Glomerular endothelial cell (primary cell): ENCODE measurements around the gene ASPHD1. TPM values are rescaled to one million over a fixed set of nuclear protein-coding genes. Genes with fewer than 3 reads are reported as not detected.
"Not testable (repeated sequence)": the region's sequence is repeated elsewhere in the genome, so short reads cannot be mapped to it uniquely, and the experiment has no call there.

Source experiments
- DNase-seq: peaks from one replicate; pipeline ENCODE4 v3.0.0-alpha.2; 2011; ENCODE audit warnings: low read depth, low spot score; ENCODE audit errors: extremely low read depth
- total RNA-seq: library from RNA; depleted of rRNA; stranded (reverse); fragments of >200 nt; gene quantifications from 2 replicates; pipeline ENCODE4 v1.2.3, GENCODE V29; 2015

The ASPHD1 gene
- total RNA-seq, 1 donor from 2014 or later, result 4.4 TPM

DNA sequence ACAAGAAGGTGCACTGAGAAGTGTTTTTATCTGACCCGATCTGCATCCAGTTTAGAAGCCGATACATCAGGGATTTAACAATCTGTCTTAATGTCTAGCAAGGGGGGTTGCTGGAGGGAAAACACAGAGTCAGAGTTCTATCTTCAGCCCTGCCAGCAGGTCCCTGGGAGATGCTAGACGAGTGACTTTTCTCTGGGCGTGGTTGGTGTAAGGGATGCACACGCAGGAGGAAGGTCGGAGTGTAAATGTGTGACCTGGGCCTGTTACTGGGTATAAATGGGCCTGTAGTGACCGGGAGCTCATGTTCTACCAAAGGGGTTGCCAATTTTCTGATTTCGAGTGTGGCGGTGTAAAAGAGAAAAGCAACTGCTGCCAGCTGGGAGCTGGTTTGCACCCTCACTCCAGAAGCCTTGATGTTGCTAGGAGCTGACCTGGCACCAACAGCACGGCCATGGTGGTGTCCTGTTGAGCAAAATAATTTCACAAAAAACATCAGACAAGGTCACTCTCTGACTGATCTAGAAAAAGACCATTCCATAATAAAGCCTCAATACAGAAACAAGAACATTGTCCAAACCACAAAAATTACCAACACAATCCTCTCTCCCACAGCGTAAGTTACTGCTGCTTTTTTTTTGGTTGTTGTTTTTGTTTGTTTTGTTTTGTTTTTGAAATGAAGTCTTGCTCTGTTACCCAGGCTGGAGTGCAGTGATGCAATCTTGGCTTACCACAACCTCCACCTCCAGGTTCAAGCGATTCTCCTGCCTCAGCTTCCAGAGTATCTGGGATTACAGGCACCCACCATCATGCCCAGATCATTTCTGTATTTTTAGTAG is 27.0 kb downstream of the ASPHD1 start:
- no peak for DNase-seq

DNA sequence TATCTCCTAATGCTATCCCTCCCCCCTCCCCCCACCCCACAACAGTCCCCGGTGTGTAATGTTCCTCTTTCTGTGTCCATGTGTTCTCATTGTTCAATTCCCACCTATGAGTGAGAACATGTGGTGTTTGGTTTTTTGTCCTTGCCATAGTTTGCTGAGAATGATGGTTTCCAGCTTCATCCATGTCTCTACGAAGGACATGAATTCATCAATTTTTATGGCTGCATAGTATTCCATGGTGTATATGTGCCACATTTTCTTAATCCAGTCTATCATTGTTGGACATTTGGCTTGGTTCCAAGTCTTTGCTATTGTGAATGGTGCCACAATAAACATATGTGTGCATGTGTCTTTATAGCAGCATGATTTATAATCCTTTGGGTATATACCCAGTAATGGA is 31.5 kb downstream of the ASPHD1 start:
- not testable (repeated sequence) for DNase-seq

DNA sequence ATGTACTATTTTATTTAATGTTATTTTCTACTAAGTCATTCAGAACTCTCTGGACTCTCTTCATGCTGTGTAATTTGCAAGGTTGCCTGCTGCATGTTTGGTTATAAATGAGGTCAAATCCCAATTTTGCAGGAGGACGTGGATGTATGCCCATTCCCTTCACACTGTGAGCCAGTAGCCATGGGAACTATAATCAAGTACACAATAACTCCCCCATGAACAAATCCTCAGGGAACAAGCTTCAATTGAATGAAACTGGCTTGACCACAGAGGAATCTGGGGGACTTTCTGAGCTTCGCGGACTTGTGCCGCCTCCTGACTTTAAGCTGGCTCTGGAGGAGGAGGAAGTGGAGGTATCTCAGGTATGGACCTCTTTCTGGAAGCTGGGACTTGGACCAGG is 40.4 kb downstream of the ASPHD1 start:
- DNase-seq, result no peak

DNA sequence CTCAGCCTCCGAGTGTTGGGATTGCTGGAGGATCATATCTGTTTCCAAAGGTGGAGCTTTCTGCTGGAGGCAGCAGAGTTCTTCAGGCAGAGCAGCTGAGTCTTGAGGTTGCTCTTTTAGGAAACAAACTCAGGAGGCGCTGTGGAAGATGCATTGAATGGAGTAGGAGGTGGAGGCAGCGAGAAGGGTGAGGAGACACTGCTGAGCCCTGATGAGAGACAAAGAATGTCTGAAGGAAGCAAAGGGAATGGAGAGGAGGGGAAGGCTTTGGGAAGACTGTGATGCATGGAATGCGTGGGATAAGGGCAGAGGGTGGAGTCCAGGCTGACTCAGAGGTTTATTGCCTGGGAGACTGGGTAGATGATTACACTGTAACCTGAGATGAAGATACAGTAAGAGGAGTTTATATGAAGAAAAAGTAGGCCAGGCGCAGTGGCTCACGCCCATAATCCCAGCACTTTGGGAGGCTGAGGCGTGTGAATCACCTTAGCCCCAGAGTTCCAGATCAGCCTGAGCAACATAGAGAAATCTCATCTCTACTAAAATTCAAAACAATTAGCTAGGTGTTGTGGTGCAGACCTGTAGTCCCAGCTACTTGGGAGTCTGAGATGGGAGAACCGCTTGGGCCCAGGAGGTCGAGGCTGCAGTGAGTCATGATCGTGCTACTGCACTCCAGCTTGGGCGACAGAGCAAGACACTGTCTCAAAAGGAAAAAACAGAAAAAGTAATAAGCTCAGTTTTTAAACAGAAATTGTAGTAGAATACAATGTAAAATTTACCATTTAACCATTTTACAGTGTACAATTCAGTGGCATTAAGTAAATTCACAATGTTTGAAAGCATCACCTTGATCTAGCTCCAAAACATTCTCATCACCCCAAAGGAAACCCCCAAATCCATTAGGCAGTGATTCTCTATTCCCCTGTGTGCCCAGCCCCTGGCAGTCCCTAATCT is 43.8 kb downstream of the ASPHD1 start:
- DNase-seq, result no peak

GRCh38 chr16:29947897-29948296 is 47.6 kb downstream of the ASPHD1 start:
- no peak for DNase-seq

DNA sequence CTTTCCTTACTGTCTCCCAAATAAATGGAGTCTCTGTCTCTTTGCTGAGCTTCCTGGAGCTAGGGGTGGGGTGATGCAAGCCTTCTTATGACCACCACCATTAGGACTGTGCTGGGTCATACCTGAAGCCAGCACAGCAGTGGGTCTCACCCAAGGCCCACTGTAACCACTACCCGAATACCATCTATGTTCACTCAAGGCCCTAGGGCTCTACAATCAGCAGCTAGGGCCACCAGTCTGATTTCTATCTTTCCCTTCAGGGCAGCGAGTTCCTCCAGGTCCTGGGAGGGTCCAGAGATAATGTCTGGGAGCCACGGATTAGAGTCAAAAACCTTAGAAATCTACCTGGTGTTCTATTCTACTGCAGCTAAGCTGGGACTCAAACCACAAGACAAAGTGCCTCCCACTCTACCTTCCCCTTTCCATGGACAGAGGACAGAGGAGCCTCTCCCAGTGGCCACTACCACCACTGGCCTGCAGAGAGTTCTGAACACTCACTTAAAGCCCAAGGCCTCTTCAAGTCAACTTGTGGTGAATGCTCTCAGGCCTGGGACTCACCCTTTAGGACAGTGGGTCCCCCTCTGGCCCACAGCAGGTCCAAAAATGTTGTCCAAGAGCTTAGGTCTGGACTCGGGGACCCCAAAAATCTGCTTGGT is 50.6 kb downstream of the ASPHD1 start:
- DNase-seq, result no peak

- DNase-seq, result no peak
Measured at GRCh38 chr16:29951625-29952365, 51.5 kb downstream of the ASPHD1 start.

Other genes starting within 250 kb of the ASPHD1 start
- not detected in 2 replicates for gene SPN, start 237.2 kb upstream of the ASPHD1 start, total RNA-seq
- 6.0 and 14.9 TPM in 2 replicates for gene QPRT, start 221.3 kb upstream of the ASPHD1 start, total RNA-seq
- not detected in 2 replicates for gene C16orf54, start 154.5 kb upstream of the ASPHD1 start, total RNA-seq
- gene ZG16, start 122.2 kb upstream of the ASPHD1 start, total RNA-seq, result not detected in 2 replicates
- 15.5 and 31.6 TPM in 2 replicates for gene KIF22, start 109.7 kb upstream of the ASPHD1 start, total RNA-seq
- gene MAZ, start 94.0 kb upstream of the ASPHD1 start, total RNA-seq, result 98.2 and 145 TPM in 2 replicates
- gene PRRT2, start 88.3 kb upstream of the ASPHD1 start, total RNA-seq, result 0.41 and 0.44 TPM in 2 replicates
- gene PAGR1, start 84.3 kb upstream of the ASPHD1 start, total RNA-seq, result 12.8 and 33.7 TPM in 2 replicates
- gene MVP, start 80.0 kb upstream of the ASPHD1 start, total RNA-seq, result 238 and 283 TPM in 2 replicates
- gene CDIPT, start 37.3 kb upstream of the ASPHD1 start, total RNA-seq, result 90.4 and 91.4 TPM in 2 replicates
- gene SEZ6L2, start 938 bp upstream of the ASPHD1 start, total RNA-seq, result 6.9 and 9.8 TPM in 2 replicates
- 23.7 and 36.2 TPM in 2 replicates for gene KCTD13, start 25.7 kb downstream of the ASPHD1 start, total RNA-seq
- gene TMEM219, start 61.6 kb downstream of the ASPHD1 start, total RNA-seq, result 151 and 167 TPM in 2 replicates
- 97.8 and 130 TPM in 2 replicates for gene TAOK2, start 73.4 kb downstream of the ASPHD1 start, total RNA-seq
- 7.7 and 9.6 TPM in 2 replicates for gene HIRIP3, start 95.1 kb downstream of the ASPHD1 start, total RNA-seq
- 55.1 and 77.5 TPM in 2 replicates for gene INO80E, start 95.8 kb downstream of the ASPHD1 start, total RNA-seq
- 0.06 and 0.10 TPM in 2 replicates for gene DOC2A, start 110.5 kb downstream of the ASPHD1 start, total RNA-seq
- gene C16orf92, start 122.7 kb downstream of the ASPHD1 start, total RNA-seq, result not detected in 2 replicates
- 0.82 TPM in 1 of 2 replicates, not detected in the other for gene TLCD3B, start 130.8 kb downstream of the ASPHD1 start, total RNA-seq
- 1,069 and 1,121 TPM in 2 replicates for gene ALDOA, start 165.3 kb downstream of the ASPHD1 start, total RNA-seq
- gene PPP4C, start 175.5 kb downstream of the ASPHD1 start, total RNA-seq, result 117 and 121 TPM in 2 replicates
- gene TBX6, start 191.4 kb downstream of the ASPHD1 start, total RNA-seq, result 0.41 and 0.58 TPM in 2 replicates
- gene YPEL3, start 195.7 kb downstream of the ASPHD1 start, total RNA-seq, result 26.1 and 52.7 TPM in 2 replicates
- 0.82 and 5.3 TPM in 2 replicates for gene GDPD3, start 213.0 kb downstream of the ASPHD1 start, total RNA-seq
- 84.0 and 84.8 TPM in 2 replicates for gene MAPK3, start 222.7 kb downstream of the ASPHD1 start, total RNA-seq